Left cardiac atrium (tissue), 4 donors: Measurements from ENCODE around the gene AGRN. TPM values are rescaled to one million over a fixed set of nuclear protein-coding genes. Genes with fewer than 3 reads are reported as not detected.

Experiments used
- ATAC-seq, 2 donors: fragments of 200-7000 bp; cut with Tn5 transposase; one replicate each; pipeline ENCODE4 v1.9.1; 2020; ENCODE audit warnings: mild to moderate bottlenecking in 2 of 2, moderate library complexity in 2 of 2
- DNase-seq: peaks from one replicate; pipeline ENCODE4 v3.0.0-alpha.2; 2020
- intact Hi-C, 2 donors: fragments of 100-400 bp; cut with DNase I; formaldehyde crosslinking; loops; one replicate each; pipeline versions ENCODE4 v1.14.1 to v1.15.1; 2022 to 2023
- total RNA-seq, 2 donors: library from RNA; stranded (reverse); fragmentation: NEBNext Ultra II Directional; extraction: Animal tissue kit (Norgen Biotek cat#: 25700); gene quantifications; one replicate each; pipeline ENCODE4 v1.2.1, GENCODE V29; 2021
- donor health status: DM: no; HTN: yes; CAD: no.
- donor health status: DM: no; HTN: yes; CAD: no; lungs with severe emphysema.
- donor health status: DM: yes; HTN: yes; CAD: no.
- donor health status: Dilated cardiomyopathy.

AGRN gene
- total RNA-seq, 2 donors from 2014 or later, result 14.8 to 25.7 TPM

GRCh38 chr1:1082239-1082775 lies 62.4 kb downstream of the AGRN start:
- intact Hi-C loops, result no loop called here
- peak; percentile 14 for DNase-seq

GRCh38 chr1:1082776-1083415 lies 63.0 kb downstream of the AGRN start:
- peak; percentile 16 for DNase-seq
- intact Hi-C loops, result no loop called here

More at GRCh38 chr1:1082239-1082775, 62.4 kb downstream of the AGRN start:
- no peak for ATAC-seq

GRCh38 chr1:1083416-1084371 lies 63.8 kb downstream of the AGRN start:
- no peak for ATAC-seq
- no peak for DNase-seq
- intact Hi-C loops, result no loop called here

More at GRCh38 chr1:1082776-1083415, 63.0 kb downstream of the AGRN start:
- no peak for ATAC-seq

GRCh38 chr1:1084372-1085170 lies 64.7 kb downstream of the AGRN start:
- DNase-seq (peak; percentile 20), ATAC-seq (no peak)
- intact Hi-C loops, result no loop called here

GRCh38 chr1:1085171-1085841 lies 65.4 kb downstream of the AGRN start:
- DNase-seq, result peak; percentile 19
- intact Hi-C loops, result no loop called here
- no peak for ATAC-seq

- ATAC-seq (no peak), DNase-seq (peak; percentile 16)
- intact Hi-C loops, result no loop called here
Observed at GRCh38 chr1:1085911-1086841, 66.3 kb downstream of the AGRN start.

GRCh38 chr1:1086911-1087341 lies 67.0 kb downstream of the AGRN start:
- intact Hi-C loops, result no loop called here
- DNase-seq (no peak), ATAC-seq (no peak)

GRCh38 chr1:1087351-1088028 lies 67.6 kb downstream of the AGRN start:
- intact Hi-C loops, result no loop called here
- ATAC-seq (no peak), DNase-seq (no peak)

- DNase-seq, result no peak
- no peak for ATAC-seq
- intact Hi-C loops, result no loop called here
Observed at GRCh38 chr1:1088029-1088800, 68.3 kb downstream of the AGRN start.

GRCh38 chr1:1088801-1089680 lies 69.1 kb downstream of the AGRN start:
- ATAC-seq (no peak), DNase-seq (no peak)
- intact Hi-C loops, result no loop called here

DNA sequence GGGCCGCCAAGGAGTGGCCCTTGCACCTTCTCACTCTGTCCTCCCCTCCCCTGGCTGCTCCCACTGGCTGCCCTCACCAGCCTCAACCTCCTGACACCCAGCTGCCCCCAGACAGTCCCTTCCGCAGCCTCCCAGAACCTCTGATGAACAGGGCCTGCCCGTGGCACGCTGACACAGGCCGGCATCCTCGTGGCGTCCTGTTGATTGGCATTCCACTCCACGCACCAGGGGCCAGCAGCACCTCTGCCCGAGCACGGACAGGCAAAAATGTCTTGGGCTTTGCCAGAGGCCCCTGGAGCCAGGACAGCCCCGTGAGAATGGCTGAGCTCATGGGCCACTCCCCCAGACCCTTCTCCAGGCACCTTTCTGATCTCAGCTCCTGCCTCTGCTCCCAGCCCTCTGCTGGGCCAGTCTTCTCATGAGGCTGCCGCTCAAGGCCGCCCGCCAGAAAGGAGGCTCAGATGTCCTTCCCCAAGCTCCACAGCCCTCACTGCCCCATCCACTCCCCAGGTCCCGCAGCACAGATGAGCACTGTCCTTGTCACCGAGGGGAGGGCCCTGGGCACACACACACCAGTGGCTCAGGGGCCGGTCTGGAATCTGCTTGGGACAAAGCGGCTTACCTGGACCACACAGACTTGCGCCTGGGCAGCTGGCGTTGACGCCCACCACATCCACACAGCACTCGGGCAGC lies 70.0 kb downstream of the AGRN start:
- DNase-seq (peak; percentile 16), ATAC-seq (no peak)
- intact Hi-C loops, result no loop called here

DNA sequence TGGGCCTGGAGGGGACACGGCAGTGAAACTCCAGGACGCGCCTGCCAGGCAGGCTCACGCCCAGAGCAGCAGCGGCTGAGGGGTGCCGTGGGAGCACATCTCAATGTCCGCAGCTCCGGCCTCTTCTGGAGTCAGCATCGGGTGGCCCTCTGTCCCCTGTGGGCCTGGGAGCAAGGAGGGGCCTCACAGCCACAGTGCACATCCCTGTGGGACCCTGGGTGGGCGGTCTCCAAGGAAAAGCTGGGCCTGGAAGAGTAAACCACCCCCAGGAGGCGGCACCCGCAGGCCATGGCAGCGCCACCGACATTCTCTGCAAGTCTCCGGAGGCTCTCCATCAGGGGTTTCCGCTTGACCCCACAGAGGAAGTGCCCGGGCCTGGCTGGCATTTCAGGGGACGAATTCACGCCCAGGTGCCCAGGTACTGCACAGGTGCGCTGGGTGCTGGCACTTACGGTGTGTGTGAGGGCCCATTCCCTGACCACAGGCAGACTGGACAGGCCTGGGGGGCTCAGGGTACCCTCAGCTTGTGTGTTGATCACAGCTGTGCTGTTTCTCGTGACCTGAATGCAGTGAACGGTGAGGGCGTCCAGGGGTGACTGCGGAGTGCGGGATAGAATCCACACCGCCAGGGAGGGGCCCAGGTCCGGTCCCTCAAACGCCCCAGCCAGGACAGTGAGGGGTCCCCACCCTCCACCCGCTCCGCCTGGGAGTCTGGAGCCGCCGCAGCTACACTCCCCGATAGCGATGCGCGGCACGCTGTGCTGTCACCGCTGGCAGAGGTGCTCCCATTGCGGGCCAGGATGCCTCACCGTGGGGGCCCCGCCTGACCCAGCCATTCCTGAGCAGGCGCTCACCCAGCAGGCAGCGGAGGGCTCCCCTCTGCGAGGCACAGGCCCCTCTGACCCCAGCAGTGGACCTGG lies 70.8 kb downstream of the AGRN start:
- DNase-seq (peak; percentile 16), ATAC-seq (no peak)
- intact Hi-C loops, result no loop called here

DNA sequence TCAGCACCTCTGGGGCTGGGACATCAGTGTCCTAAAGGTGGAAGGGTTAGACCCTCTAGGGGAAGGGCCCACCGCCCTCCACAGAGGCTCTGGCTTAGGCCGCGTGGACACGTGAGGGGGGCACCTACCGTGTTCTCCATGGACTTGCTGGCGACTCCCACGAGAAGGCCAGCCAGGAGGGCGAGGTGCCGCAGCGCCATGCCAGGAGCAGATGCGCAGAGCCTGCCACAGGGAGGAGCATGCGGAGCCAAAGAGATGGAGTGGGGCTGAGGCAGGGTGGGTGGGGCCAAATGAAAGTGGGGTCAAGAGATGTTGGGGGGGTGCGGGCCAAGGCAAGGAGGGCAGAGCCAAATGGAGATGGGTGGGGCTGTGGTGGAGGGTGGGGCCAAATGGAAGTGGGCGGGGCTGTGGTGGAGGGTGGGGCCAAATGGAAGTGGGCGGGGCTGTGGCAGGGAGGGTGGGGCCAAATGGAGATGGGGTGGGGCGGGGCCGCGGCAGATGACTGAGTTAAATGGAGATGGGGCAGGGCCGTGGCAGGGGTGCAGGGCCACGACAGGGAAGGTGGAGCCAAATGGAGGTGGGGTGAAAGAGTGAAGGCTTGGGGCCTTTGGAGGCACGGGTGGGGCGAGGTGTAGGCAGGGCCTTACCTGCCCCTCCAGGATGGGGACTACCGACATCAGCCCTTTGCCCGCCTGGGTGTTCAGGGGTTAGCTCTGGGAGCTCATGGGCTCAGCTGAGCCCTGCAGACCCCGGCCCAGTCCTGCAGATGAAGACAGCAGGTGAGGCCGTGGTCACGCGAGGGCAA lies 71.6 kb downstream of the AGRN start:
- no peak for ATAC-seq

More for the DNA sequence above, 71.6 kb downstream of the AGRN start:
- peak; percentile 16 for DNase-seq
- intact Hi-C loops, result no loop called here
